Loucy (cell line): ENCODE measurements around the gene ACHE.

Experiments
- H2AFZ ChIP-seq: fragments of 200-600 bp; sonication (generic); 2 replicates; pipeline ENCODE4 v1.6.0; 2016; ENCODE audit warnings: antibody characterized with exemption, mild to moderate bottlenecking, low read length, moderate library complexity
- H3F3A ChIP-seq: fragments of 200-600 bp; 2 replicates; pipeline ENCODE4 v1.6.0; 2016; ENCODE audit warnings: antibody characterized with exemption, low read depth, mild to moderate bottlenecking
- H3K27me3 ChIP-seq: fragments of 200-600 bp; sonication (generic); 2 replicates; pipeline ENCODE4 v1.6.1; 2014; ENCODE audit warnings: low read length, mild to moderate bottlenecking; ENCODE audit not compliant: insufficient read depth, poor library complexity, severe bottlenecking
- H3K36me3 ChIP-seq: fragments of 200-600 bp; sonication (generic); 2 replicates; pipeline ENCODE4 v1.6.1; 2016; ENCODE audit warnings: low read length; ENCODE audit not compliant: insufficient read depth
- H3K4me1 ChIP-seq: fragments of 200-600 bp; sonication (generic); 2 replicates; pipeline ENCODE4 v1.5.1; 2014; ENCODE audit warnings: low read length, mild to moderate bottlenecking; ENCODE audit not compliant: insufficient read depth, poor library complexity, severe bottlenecking
- H3K4me2 ChIP-seq: fragments of 200-600 bp; sonication (generic); 2 replicates; pipeline ENCODE4 v1.6.0; 2014; ENCODE audit warnings: antibody characterized with exemption, low read length, low read depth, mild to moderate bottlenecking; ENCODE audit not compliant: poor library complexity, severe bottlenecking
- H3K4me3 ChIP-seq: fragments of 200-600 bp; sonication (generic); 2 replicates; pipeline ENCODE4 v1.5.1; 2014; ENCODE audit warnings: low read length, mild to moderate bottlenecking, mixed read lengths; ENCODE audit not compliant: poor library complexity, severe bottlenecking
- H3K79me2 ChIP-seq: fragments of 200-600 bp; sonication (generic); 2 replicates; pipeline ENCODE4 v1.6.1; 2014; ENCODE audit warnings: low read length; ENCODE audit not compliant: insufficient read depth
- H3K9ac ChIP-seq: fragments of 200-600 bp; sonication (generic); 2 replicates; pipeline ENCODE4 v1.6.0; 2014; ENCODE audit warnings: mild to moderate bottlenecking, low read depth, low read length, moderate library complexity; ENCODE audit not compliant: poor library complexity, severe bottlenecking
- H3K9me2 ChIP-seq: fragments of 200-600 bp; sonication (generic); replicated peaks from 2 replicates; pipeline ENCODE4 v1.6.1; 2016; ENCODE audit warnings: low read depth, low read length, mixed read lengths
- H3K9me3 ChIP-seq: fragments of 200-600 bp; sonication (generic); 2 replicates; pipeline ENCODE4 v1.6.1; 2014; ENCODE audit warnings: mild to moderate bottlenecking, antibody characterized with exemption, low read length, low read depth; ENCODE audit not compliant: insufficient read depth
- H4K20me1 ChIP-seq: fragments of 200-600 bp; sonication (generic); 2 replicates; pipeline ENCODE4 v1.6.0; 2014; ENCODE audit warnings: antibody characterized with exemption, low read length, mild to moderate bottlenecking; ENCODE audit not compliant: insufficient read depth, poor library complexity, severe bottlenecking
- CTCF ChIP-seq: fragments of 200-600 bp; sonication (generic); conservative IDR thresholded peaks from 2 replicates; pipeline ENCODE4 v1.5.1; 2014; ENCODE audit warnings: mild to moderate bottlenecking, antibody characterized with exemption, low read length
- EZH2phosphoT487 ChIP-seq: fragments of 200-600 bp; IDR thresholded peaks from 2 replicates; pipeline ENCODE4 v1.6.1; 2018; ENCODE audit warnings: antibody characterized with exemption, mild to moderate bottlenecking, moderate library complexity, borderline replicate concordance

Gene ACHE

DNA sequence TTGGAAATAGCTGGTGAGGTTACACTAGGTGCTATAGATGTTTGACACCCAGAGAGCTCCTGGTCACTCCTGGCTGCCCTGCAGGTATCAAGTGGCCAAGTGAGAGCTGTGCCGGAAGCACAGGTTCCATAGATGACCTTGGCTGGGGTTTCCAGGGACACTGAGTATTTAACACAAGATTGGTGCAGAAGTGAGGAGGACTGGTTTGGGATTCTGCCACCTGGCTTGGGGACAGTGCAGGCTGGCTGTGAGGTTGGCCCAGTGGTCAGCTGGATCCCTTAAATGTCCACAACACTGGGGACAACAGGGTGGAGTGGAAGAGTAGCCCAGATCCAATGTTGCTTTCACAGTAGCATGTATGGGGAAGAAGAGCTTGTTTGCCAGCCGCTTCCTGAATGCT, 5.3 kb upstream of the ACHE start:
- Histone ChIP-seq H3K9me2 (no peaks in the 10 kb centered on the region), H3K9ac (no peak overlapping the region), H3K9me3 (no peaks in the 10 kb centered on the region), H4K20me1 (no peaks in the 10 kb centered on the region), H3K4me2 (no peak overlapping the region), H3K4me3 (no peak overlapping the region), H3F3A (no peaks in the 10 kb centered on the region), H3K36me3 (no peaks in the 10 kb centered on the region), H2AFZ (no peak overlapping the region), H3K4me1 (no peaks in the 10 kb centered on the region), H3K79me2 (no peaks in the 10 kb centered on the region), H3K27me3 (no peaks in the 10 kb centered on the region)
- TF ChIP-seq EZH2phosphoT487 (no peak), CTCF (no peak)

- H3K36me3 ChIP-seq: no peaks in the 10 kb centered on the region
- no peaks in the 10 kb centered on the region for H3K27me3 ChIP-seq
- H3K4me2 ChIP-seq: no peak overlapping the region
- H3K4me3 ChIP-seq: no peak overlapping the region
- TF ChIP-seq EZH2phosphoT487 (no peak), CTCF (no peak)
- no peaks in the 10 kb centered on the region for H3K79me2 ChIP-seq
- no peaks in the 10 kb centered on the region for H3F3A ChIP-seq
- no peaks in the 10 kb centered on the region for H3K9me2 ChIP-seq
- no peak overlapping the region for H2AFZ ChIP-seq
- H3K9ac ChIP-seq: no peak overlapping the region
- H3K4me1 ChIP-seq: no peaks in the 10 kb centered on the region
- no peaks in the 10 kb centered on the region for H4K20me1 ChIP-seq
- no peaks in the 10 kb centered on the region for H3K9me3 ChIP-seq
Measured at GRCh38 chr7:100899432-100899831, 3.7 kb upstream of the ACHE start.

GRCh38 chr7:100897772-100898454, 2.2 kb upstream of the ACHE start:
- TF ChIP-seq CTCF (no peak), EZH2phosphoT487 (no peak)
- Histone ChIP-seq H3K4me3 (no peak overlapping the region), H3K79me2 (no peaks in the 10 kb centered on the region), H3K36me3 (no peaks in the 10 kb centered on the region), H3F3A (no peaks in the 10 kb centered on the region), H3K9ac (no peak overlapping the region), H3K4me2 (no peak overlapping the region), H3K9me2 (no peaks in the 10 kb centered on the region), H2AFZ (no peak overlapping the region), H3K27me3 (no peaks in the 10 kb centered on the region), H3K9me3 (no peaks in the 10 kb centered on the region), H4K20me1 (no peaks in the 10 kb centered on the region), H3K4me1 (no peaks in the 10 kb centered on the region)
